Stimulated activated CD8-positive, alpha-beta memory T cell treated with anti-CD3 and anti-CD28 coated beads, Interleukin-12 subunit alpha, Interleukin-12 subunit beta, amount 100 ng/mL, for 4 hours (primary cell): ENCODE results near the gene WBP1.
A peak's percentile ranks its signal among the peaks of the same experiment; 100 is the strongest.

Experiments
- DNase-seq: peaks from one replicate; pipeline ENCODE4 v3.0.0-alpha.2; 2020; ENCODE audit warnings: low read depth

Gene WBP1

DNA sequence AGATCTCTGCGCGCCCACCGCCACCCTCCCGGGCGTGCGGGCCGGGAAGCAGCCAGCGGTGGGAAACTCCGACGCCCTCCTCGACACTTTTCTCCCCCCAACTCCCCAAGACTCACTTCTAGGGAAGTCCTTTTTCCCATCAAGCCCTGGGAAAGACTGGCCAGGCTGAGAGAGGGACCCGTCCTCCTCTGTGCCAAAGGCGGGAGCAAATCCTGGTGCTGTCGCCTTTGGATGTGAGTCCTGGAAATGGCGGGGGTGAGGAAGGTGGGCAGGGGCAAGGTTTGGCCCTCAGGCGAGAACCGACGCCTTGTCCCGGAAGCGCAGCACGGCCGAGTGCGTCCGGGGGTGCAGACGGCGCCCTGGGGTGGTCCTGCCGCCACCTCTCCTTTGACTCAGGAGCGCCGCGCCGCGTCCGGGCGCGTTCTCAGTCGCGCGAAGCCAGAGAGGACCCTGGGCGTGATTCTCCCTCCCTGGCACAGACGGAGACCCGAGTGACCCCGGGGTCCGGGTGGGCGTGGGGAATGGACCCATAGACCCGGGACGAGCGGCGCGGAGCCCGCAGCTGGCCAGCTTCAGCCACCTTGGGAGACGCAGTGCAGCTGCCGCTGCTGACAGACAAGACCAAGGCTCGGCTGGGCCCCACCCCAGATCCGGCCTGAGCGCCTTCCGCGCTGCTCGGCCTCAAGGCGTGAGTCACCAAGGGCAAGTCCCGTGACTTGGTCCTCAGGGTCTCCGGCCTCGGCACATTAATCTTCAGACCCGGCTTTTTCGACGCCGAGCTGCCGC lies 44.7 kb downstream of the WBP1 start:
- no peak for DNase-seq

DNA sequence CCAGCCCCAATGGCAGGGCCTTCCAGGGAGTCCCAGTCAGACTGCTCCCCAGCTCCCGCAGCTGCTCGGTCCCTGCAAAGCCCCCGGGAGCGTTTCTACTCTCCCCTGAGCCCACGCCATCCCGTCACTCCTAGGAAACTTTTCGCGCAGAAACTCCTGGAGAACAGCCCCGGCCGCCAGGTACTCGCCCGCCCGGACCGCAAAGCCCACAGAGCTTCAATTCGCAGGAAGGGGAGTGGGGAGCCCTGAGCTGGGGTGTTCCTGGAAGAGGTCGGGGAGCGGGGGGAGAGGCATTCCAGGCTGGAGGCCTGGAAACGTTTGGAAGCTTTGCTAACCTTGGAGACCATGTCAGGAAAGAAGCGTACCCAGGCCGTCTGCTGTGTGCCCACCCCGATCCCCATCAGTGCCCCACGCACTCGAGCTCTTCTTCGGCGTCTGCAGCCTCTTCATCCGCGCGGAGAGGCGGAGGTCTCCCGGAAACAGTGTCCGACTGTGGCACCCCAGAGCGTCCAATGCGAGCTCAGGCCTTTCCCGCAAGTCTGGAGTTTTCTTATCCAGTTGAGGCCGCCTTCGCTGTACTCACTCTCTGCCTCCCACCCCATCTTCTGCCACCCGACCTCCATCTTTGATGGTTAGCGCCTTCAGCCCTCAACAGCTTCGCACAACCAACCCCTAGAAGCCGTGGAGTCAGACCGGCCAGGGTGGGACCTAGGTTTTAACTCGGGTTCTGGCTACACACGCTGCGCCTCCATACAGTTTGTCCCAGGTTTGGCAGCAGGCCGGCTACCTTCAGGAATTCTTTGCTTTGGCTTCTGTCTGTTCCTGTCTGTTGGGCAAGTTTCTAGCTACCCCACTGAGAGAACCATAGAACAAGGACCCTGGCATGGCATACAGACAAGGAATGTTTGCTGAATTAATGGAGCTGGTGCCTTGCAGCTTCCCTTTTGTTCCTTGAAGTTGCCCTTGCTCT lies 45.6 kb downstream of the WBP1 start:
- DNase-seq, result no peak

DNA sequence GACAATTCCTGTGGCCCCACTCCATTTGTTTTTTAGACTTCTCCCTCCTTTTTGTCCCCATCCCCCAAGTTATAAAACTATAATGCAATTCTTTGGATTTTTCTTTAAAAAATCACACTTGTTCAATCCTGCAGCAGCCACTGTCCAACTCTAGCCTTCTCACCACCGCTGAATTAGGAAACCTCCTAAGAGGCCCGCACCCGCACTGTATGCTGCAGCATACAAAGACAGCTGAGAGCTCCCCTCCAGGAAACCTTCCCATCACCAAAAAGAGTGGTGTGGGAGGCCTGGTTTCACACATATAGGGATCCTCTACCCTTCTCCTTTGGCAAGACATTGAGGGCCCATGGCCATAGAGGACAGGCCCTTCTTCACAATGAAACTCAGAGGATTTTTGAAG lies 46.4 kb downstream of the WBP1 start:
- no peak for DNase-seq

DNA sequence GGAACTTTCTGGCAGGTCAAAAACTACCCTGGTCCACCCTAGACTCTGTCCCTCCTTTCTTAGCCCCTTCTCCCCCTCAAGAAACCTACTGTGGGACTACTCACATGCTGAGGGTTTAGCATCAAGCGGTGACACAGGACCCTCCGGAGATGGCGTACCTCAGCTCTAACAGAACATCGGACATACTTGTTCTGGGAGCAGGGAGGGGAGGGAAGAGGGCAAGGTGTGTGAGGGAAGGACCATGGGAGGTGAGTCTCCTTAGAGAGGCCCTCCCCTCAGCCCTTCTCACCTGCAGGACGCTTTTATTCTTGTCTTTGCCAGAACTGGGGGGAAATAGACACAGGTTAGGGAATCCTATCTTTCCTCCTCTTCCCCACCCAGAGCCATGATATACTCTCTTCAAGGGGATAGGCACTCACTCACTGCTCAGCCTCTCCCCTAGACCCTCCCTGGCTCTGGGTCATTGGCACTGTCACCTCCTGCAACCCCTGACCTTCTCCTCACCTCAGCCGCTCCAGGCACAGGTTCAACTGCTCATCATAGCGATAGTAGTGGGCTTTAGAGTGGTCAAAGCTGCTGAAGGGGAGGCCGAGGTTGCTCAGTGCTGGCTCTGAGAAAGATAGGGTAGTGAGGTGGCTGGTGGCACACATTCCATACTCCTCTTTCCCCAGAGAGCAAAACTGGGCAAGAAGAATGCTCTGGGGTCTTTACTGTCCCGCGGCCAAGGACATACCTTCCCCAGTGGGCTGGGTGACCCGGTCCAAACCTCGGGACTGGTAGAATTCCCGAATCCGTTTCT lies 47.4 kb downstream of the WBP1 start:
- DNase-seq, result no peak

DNA sequence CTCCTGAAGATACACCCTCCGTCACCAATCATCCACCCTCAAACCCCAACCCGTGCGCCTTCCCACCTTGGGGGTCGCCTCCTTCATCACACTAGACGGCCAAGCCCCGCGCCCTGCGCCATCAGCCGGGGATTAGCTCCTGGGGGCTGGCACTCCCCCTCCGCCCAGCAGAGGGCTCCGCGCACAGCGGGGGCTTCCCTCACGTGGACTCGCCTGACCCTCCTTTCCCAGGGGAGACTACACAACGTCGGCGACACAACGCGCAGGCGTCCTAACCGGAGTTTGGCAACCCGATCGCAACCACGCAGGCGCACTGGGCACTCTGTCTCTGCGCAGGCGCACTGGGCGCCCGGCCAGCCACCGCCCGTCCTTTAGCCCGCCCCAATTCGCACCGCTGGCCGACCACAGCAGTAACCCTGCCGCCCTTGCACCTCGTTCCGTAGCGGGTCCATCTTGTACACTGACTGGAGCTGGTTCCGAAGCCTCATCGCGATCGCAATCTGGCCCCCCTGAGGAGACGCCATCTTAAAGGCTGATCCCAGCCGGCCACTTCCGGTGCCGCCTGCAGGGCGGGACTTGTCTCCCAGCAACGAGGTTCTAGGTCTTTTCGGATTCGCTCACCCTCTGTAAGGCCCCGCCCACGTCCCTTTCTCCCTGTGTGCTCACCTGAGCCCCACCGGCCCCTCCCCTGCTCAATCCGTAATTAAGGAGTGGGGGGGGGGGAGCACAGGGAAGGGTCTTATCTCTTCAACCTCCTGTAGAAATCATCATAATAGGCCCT lies 49.1 kb downstream of the WBP1 start, which contains the start of gene PCGF1:
Gene PCGF1 (minus strand): TSS at position 551 of the 781 bp plus-strand sequence. CDS start 27 bp downstream, at position 524.
- DNase-seq, result peak; percentile 97

DNA sequence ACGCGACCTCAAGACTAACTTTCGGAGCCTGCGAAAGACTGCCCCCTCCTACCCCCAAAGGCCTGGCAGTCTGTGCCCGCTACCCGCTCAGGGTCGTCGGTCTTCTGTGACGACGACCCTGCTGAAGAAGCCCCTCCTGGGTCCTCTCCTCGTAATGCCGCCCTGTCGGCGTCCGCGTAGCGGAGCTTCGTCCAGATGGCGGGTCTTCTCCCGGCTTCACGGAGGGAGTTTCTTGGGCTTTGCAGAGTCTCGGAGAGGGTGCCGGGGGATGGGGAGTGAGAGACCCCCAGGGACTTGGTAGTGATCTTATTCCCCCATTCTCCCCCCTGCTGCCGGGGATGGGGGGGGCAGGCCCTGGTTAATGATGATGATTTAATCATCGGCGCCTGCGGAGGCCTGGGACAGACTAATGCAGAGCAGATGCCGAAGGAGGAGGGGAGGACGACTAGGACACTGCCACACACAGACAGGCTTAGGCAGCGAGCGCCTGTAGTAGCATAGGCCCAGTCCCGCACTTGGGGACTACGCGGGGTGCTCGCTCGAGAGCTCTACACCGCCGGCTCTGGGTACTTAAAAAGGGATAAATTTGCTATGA lies 49.8 kb downstream of the WBP1 start:
- DNase-seq, result no peak

DNA sequence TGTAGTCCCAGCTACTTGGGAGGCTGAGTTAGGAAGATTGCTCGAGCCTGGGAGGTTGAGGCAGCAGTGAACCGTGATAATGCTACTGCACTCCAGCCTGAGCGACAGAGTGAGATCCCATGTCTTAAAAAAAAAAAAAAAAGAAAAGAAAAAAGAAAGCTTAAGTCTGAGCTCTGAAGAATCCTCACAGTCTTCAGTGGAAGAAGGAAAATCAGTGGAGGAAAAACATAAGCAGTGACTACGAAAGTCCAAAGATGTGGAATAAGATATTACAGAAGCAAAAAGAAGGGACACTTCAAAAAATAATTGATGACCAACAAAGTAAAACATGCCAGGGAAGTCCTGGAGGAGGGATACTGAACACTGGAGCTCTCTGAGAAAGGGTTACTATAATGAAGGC lies 52.0 kb downstream of the WBP1 start:
- no peak for DNase-seq
